Naive thymus-derived CD8-positive, alpha-beta T cell (primary cell): ENCODE data around the gene DCAF5. TPM values are rescaled to one million over a fixed set of nuclear protein-coding genes. Genes with fewer than 3 reads are reported as not detected.

Source experiments
- ATAC-seq, 2 donors: fragments of 150-1000 bp; cut with Tn5 transposase in 1 of 2; sonication (Bioruptor Pico), chemical (Tn5 transposase) in 1 of 2; 1 replicate in 1 of 2; 2 replicates in 1 of 2; pipeline ENCODE4 v1.10.0; 2021; ENCODE audit warnings: mild to moderate bottlenecking in 2 of 2, moderate library complexity in 2 of 2
- POLR2A ChIA-PET: fragments of 350-600 bp; sonication (Branson Sonifier 250); formaldehyde crosslinking; loops from one replicate; lab custom pipeline; 2021; ENCODE audit warnings: antibody characterized with exemption; lab: Charles Lee
- DNase-seq, 10 donors: peaks; one replicate each; pipeline versions ENCODE4 v3.0.0 to v3.0.0-alpha.2; 2020 to 2022
- H3K27ac Mint-ChIP-seq, 10 donors: one replicate each; pipeline ENCODE4 v1.8.0; 2020 to 2022; ENCODE audit warnings: mild to moderate bottlenecking in 10 of 10, mixed read lengths in 10 of 10, moderate library complexity in 4 of 10, inconsistent platforms in 1 of 10
- H3K27me3 Mint-ChIP-seq, 5 donors: one replicate each; pipeline ENCODE4 v1.8.0; 2021 to 2022; ENCODE audit warnings: mixed read lengths in 5 of 5
- H3K36me3 Mint-ChIP-seq, 3 donors: one replicate each; pipeline ENCODE4 v1.8.0; 2020 to 2022; ENCODE audit warnings: mixed read lengths in 3 of 3, mild to moderate bottlenecking in 2 of 3, inconsistent platforms in 1 of 3
- H3K4me1 Mint-ChIP-seq, 4 donors: one replicate each; pipeline ENCODE4 v1.8.0; 2021 to 2022; ENCODE audit warnings: mixed read lengths in 4 of 4
- H3K4me3 Mint-ChIP-seq, 10 donors: one replicate each; pipeline ENCODE4 v1.8.0; 2020 to 2022; ENCODE audit warnings: mild to moderate bottlenecking in 10 of 10, mixed read lengths in 10 of 10, moderate library complexity in 6 of 10, inconsistent platforms in 1 of 10
- H3K9me3 Mint-ChIP-seq, 9 donors: one replicate each; pipeline ENCODE4 v1.8.0; 2020 to 2022; ENCODE audit warnings: mixed read lengths in 9 of 9, mild to moderate bottlenecking in 3 of 9, inconsistent platforms in 1 of 9, moderate library complexity in 1 of 9
- polyA plus RNA-seq, 3 donors: library from polyadenylated mRNA; unstranded; fragments of 300-500 nt; fragmentation: Illumina TruSeq; gene quantifications; one replicate each; pipeline ENCODE4 v1.2.3, GENCODE V29; 2021
- total RNA-seq, 8 experiments: library from RNA in 2 of 8; stranded (reverse) in 2 of 8; gene quantifications; one replicate each; pipeline ENCODE4 v1.2.3 and lab custom pipeline; 2021 to 2026

The DCAF5 gene
- total and polyA plus RNA-seq, 5 experiments from 2014 or later, result 73.1 to 87.2 (median 78.8) TPM

GRCh38 chr14:69005432-69006148 lies 147.3 kb downstream of the DCAF5 start:
- H3K27ac Mint-ChIP-seq, result peak overlapping the region in 2 of 10 donors; percentile 17 to 72
- ATAC-seq, result no peak
- POLR2A ChIA-PET, result interaction anchor here (0.7 kb wide), 1 partner anchor 11 kb away, joined by 3 read pairs; no protein-coding TSS in a partner anchor
- no peaks in the 10 kb centered on the region for H3K9me3 Mint-ChIP-seq
- peaks cover 0 to 10% (median 3%) of the 10 kb centered on the region in 5 donors for H3K27me3 Mint-ChIP-seq
- H3K4me3 Mint-ChIP-seq, result no peak overlapping the region
- peaks cover 7 to 21% (median 13%) of the 10 kb centered on the region in 4 donors for H3K4me1 Mint-ChIP-seq
- H3K36me3 Mint-ChIP-seq, result no peaks in the 10 kb centered on the region
- DNase-seq, result no peak

- no peaks in the 10 kb centered on the region for H3K36me3 Mint-ChIP-seq
- no peaks in the 10 kb centered on the region for H3K9me3 Mint-ChIP-seq
- no peak for DNase-seq
- no peak for ATAC-seq
- POLR2A ChIA-PET, result interaction anchor here (0.5 kb wide), 1 partner anchor 12 kb away, joined by 6 read pairs; no protein-coding TSS in a partner anchor
- peak overlapping the region in 2 of 10 donors; percentile 53 to 72 for H3K27ac Mint-ChIP-seq
- peaks cover under 1 to 19% (median 11%) of the 10 kb centered on the region in 4 donors for H3K4me1 Mint-ChIP-seq
- H3K4me3 Mint-ChIP-seq, result no peak overlapping the region
- peaks cover 0 to 10% (median 3%) of the 10 kb centered on the region in 5 donors for H3K27me3 Mint-ChIP-seq
These were observed 148.0 kb downstream of the DCAF5 start for GRCh38 chr14:69004731-69005431.

GRCh38 chr14:69003626-69004025 lies 149.3 kb downstream of the DCAF5 start:
- Mint-ChIP-seq H3K36me3 (no peaks in the 10 kb centered on the region), H3K9me3 (no peaks in the 10 kb centered on the region), H3K27ac (peak overlapping the region in 4 of 10 donors; percentile 30 to 72 (median 55)), H3K27me3 (peaks cover 0 to 10% (median 3%) of the 10 kb centered on the region in 5 donors), H3K4me3 (no peak overlapping the region), H3K4me1 (peaks cover 0 to 19% (median 11%) of the 10 kb centered on the region in 4 donors)
- ATAC-seq (no peak), DNase-seq (no peak)
- POLR2A ChIA-PET, result no interaction called here

GRCh38 chr14:69002069-69002468 lies 150.8 kb downstream of the DCAF5 start:
- Mint-ChIP-seq H3K27me3 (peaks cover 0 to 10% (median 3%) of the 10 kb centered on the region in 5 donors), H3K4me1 (peaks cover 0 to 21% (median 13%) of the 10 kb centered on the region in 4 donors), H3K36me3 (no peaks in the 10 kb centered on the region), H3K9me3 (no peaks in the 10 kb centered on the region), H3K27ac (peak overlapping the region in 1 of 10 donors; percentile 61), H3K4me3 (no peak overlapping the region)
- POLR2A ChIA-PET, result interaction anchor here (0.9 kb wide), 1 partner anchor 97 kb away, joined by 3 read pairs; no protein-coding TSS in a partner anchor
- ATAC-seq (peak; percentile 48 to 75), DNase-seq (peak in 2 of 10 donors; percentile 18 to 31)

GRCh38 chr14:69001375-69001774 lies 151.5 kb downstream of the DCAF5 start:
- POLR2A ChIA-PET, result interaction anchor here (0.9 kb wide), 1 partner anchor 96 kb away, joined by 3 read pairs; no protein-coding TSS in a partner anchor
- H3K4me3 Mint-ChIP-seq, result no peak overlapping the region
- peaks cover 0 to 21% (median 13%) of the 10 kb centered on the region in 4 donors for H3K4me1 Mint-ChIP-seq
- H3K36me3 Mint-ChIP-seq, result no peaks in the 10 kb centered on the region
- ATAC-seq (no peak), DNase-seq (no peak)
- H3K27ac Mint-ChIP-seq, result peak overlapping the region in 2 of 10 donors; percentile 8 to 76
- peaks cover 0 to 10% (median 3%) of the 10 kb centered on the region in 5 donors for H3K27me3 Mint-ChIP-seq
- H3K9me3 Mint-ChIP-seq, result no peaks in the 10 kb centered on the region

Other genes with a start within 250 kb of the DCAF5 start
- 100 to 1,000 TPM; 333 to 341 TPM for gene ACTN1, start 173.8 kb downstream of the DCAF5 start, total RNA-seq
- gene ACTN1, start 173.8 kb downstream of the DCAF5 start, polyA plus RNA-seq, result 100 to 1,000 TPM; 144 to 436 (median 267) TPM
- 10 to 100 TPM; 12.4 to 12.6 TPM for gene EXD2, start 38.4 kb upstream of the DCAF5 start, total RNA-seq
- gene EXD2, start 38.4 kb upstream of the DCAF5 start, polyA plus RNA-seq, result 10 to 100 TPM in 1 of 3 donors, 1 to 10 TPM in 2; 5.8 to 11.1 (median 8.2) TPM
- not detected for gene GALNT16, start 107.0 kb upstream of the DCAF5 start, total RNA-seq
- gene GALNT16, start 107.0 kb upstream of the DCAF5 start, polyA plus RNA-seq, result not detected
- 100 to 1,000 TPM; 113 to 126 TPM for gene ERH, start 245.2 kb upstream of the DCAF5 start, total RNA-seq
- gene ERH, start 245.2 kb upstream of the DCAF5 start, polyA plus RNA-seq, result 10 to 100 TPM; 54.5 to 63.5 (median 58.9) TPM
- 10 to 100 TPM; 35.0 to 35.9 TPM for gene SLC39A9, start 245.6 kb upstream of the DCAF5 start, total RNA-seq
- gene SLC39A9, start 245.6 kb upstream of the DCAF5 start, polyA plus RNA-seq, result 10 to 100 TPM; 12.5 to 17.1 (median 13.0) TPM